Measurements from ENCODE around the gene DPP9. TPM values are rescaled to one million over a fixed set of nuclear protein-coding genes. Genes with fewer than 3 reads are reported as not detected.

Gene DPP9
- total RNA-seq, 4 donors from 2014 or later, result 76.7 to 125 (median 86.6) TPM

DNA sequence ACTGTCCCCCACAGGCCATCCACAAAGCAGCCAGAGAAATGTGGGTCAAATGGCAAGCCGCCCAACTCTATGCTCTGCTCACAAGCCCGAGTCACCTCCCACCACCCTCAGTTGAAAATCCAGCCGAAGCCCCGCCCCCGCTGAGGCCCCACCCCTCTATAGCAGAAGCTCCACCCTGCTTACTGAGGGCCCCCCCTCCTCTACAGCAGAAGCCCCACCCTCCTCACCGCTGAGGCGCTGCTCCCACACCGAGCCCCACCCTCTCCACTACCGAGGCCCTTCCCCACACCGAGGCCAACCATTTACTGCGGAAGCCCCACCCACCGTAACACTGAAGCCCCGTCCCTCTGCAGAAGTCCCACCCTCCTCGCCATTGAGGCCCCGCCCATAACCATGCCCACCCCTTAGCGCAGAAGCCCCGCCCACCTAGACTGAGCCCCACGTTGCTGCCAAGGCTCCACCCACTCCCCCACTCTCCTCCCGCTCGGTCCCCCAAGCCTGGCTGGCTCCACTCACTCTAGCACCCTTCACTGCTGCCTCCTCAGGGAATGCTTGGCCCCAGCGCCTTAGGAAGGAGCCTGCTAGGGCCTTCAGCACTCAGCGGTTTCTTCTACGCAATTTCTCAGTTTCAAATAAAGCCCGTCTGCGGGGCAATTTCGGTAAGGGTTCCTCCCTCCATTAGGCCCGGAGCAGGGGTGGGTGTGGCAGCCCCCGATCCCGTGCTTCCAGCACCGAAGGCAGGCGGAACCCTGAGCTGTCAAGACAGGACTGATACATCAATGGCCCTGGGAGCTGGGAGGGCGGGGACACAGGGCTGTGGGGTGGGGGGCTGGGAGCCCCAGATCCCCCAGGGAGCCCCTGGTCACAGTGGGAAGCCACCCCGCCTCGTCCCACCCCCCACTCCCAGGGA lies 44.5 kb downstream of the DPP9 start:
- intact Hi-C loops (cut with DNase I; ENCODE audit: low total_unique reads), result no loop called here
- WGBS, 2 donors, result 65 to 66% methylated on average over 34 of the region's 34 CpGs
- H3K4me3 ChIP-seq (ENCODE audit: low read depth, poor library complexity, severe bottlenecking), result no peak overlapping the region
- TF ChIP-seq POLR2A (IDR thresholded peaks at IDR 0.05), result no peak
- TF ChIP-seq, protein P1, sequence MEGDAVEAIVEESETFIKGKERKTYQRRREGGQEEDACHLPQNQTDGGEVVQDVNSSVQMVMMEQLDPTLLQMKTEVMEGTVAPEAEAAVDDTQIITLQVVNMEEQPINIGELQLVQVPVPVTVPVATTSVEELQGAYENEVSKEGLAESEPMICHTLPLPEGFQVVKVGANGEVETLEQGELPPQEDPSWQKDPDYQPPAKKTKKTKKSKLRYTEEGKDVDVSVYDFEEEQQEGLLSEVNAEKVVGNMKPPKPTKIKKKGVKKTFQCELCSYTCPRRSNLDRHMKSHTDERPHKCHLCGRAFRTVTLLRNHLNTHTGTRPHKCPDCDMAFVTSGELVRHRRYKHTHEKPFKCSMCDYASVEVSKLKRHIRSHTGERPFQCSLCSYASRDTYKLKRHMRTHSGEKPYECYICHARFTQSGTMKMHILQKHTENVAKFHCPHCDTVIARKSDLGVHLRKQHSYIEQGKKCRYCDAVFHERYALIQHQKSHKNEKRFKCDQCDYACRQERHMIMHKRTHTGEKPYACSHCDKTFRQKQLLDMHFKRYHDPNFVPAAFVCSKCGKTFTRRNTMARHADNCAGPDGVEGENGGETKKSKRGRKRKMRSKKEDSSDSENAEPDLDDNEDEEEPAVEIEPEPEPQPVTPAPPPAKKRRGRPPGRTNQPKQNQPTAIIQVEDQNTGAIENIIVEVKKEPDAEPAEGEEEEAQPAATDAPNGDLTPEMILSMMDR (IDR thresholded peaks at IDR 0.05), result no peak
- DNase-seq (ENCODE audit: low spot score in 2 of 2), result no peak

DNA sequence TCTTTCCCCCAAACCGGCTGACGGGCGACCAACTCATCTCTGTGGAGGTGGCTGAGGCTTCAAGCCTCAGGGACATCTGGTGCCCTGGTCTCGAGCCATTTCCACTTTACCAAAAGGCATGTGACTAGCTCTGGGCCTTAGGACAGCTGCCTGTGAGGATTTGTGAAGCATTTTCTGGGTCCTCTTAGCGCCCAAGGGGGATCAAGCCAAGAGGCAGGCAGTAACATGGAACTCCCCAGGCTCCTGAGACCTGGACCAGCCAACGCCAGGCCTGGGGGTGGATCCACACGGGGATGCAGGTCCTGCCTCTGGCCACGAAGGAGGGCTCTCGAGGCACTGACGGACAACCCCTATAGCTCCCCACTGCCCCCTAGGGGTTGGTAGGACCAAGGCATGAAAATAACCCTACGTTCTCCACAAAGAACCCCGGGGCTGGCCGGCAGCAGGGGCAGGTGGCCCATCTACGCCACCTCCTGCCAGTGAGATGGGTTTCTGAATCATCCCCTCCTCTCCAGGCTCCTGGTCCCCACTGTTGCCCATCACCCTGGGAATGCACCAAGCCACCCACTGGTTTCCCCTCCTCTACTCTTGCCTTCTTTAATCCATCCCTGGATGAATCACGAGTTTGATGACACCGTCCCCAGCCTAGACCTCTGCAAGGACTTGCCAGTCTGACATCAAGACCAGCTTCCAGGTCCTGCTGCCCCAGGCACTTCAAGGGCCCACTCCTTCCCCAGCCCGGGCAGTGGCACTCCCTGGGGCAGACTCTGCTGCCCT lies 46.5 kb downstream of the DPP9 start:
- DNase-seq (ENCODE audit: low spot score in 2 of 2), result no peak
- WGBS, 2 donors, result 65 to 70% methylated on average over 16 to 17 of the region's 17 CpGs
- H3K4me3 ChIP-seq (ENCODE audit: low read depth, poor library complexity, severe bottlenecking), result no peak overlapping the region
- intact Hi-C loops (cut with DNase I; ENCODE audit: low total_unique reads), result no loop called here
- TF ChIP-seq, protein P1 (IDR thresholded peaks at IDR 0.05), result no peak
- no peak for TF ChIP-seq POLR2A (IDR thresholded peaks at IDR 0.05)

- no peak overlapping the region for H3K4me3 ChIP-seq (ENCODE audit: low read depth, poor library complexity, severe bottlenecking)
- TF ChIP-seq POLR2A (IDR thresholded peaks at IDR 0.05), result no peak
- TF ChIP-seq, protein P1 (IDR thresholded peaks at IDR 0.05), result no peak
- no peak for DNase-seq (ENCODE audit: low spot score in 2 of 2)
- intact Hi-C loops (cut with DNase I; ENCODE audit: low total_unique reads), result no loop called here
- WGBS, 2 donors, result 90 to 94% methylated on average over 16 of the region's 16 CpGs
Observed at GRCh38 chr19:4675346-4675745, 48.3 kb downstream of the DPP9 start.

- 86 to 98% methylated on average over 4 of the region's 4 CpGs for WGBS, 2 donors
- TF ChIP-seq, protein P1 (IDR thresholded peaks at IDR 0.05), result no peak
- TF ChIP-seq POLR2A (IDR thresholded peaks at IDR 0.05), result no peak
- DNase-seq (ENCODE audit: low spot score in 2 of 2), result no peak
Observed at GRCh38 chr19:4673726-4674125, 49.9 kb downstream of the DPP9 start.

GRCh38 chr19:4673216-4673615 lies 50.4 kb downstream of the DPP9 start:
- intact Hi-C loops (cut with DNase I; ENCODE audit: low total_unique reads), result no loop called here
- DNase-seq (ENCODE audit: low spot score in 2 of 2), result no peak
- H3K4me3 ChIP-seq (ENCODE audit: low read depth, poor library complexity, severe bottlenecking), result no peak overlapping the region
- TF ChIP-seq, protein P1 (IDR thresholded peaks at IDR 0.05), result no peak
- WGBS, 2 donors, result 70 to 74% methylated on average over 4 of the region's 4 CpGs

More at GRCh38 chr19:4673726-4674125, 49.9 kb downstream of the DPP9 start:
- H3K4me3 ChIP-seq (ENCODE audit: low read depth, poor library complexity, severe bottlenecking), result no peak overlapping the region
- intact Hi-C loops (cut with DNase I; ENCODE audit: low total_unique reads), result no loop called here

Measured in lower leg skin (tissue), 4 donors.